COLO668 (cell line): Measurements from ENCODE around the gene RER1.

ENCODE experiments used
- DNase-seq: peaks from one replicate; lab custom pipeline; 2025; ENCODE audit not compliant: unreplicated experiment; lab: John Stamatoyannopoulos, UW

The RER1 gene

GRCh38 chr1:2353551-2354438 is 37.8 kb upstream of the RER1 start:
- no peak for DNase-seq

- DNase-seq: no peak
Measured at GRCh38 chr1:2354511-2355372, 36.9 kb upstream of the RER1 start.

GRCh38 chr1:2355373-2356261 is 36.0 kb upstream of the RER1 start:
- no peak for DNase-seq

DNA sequence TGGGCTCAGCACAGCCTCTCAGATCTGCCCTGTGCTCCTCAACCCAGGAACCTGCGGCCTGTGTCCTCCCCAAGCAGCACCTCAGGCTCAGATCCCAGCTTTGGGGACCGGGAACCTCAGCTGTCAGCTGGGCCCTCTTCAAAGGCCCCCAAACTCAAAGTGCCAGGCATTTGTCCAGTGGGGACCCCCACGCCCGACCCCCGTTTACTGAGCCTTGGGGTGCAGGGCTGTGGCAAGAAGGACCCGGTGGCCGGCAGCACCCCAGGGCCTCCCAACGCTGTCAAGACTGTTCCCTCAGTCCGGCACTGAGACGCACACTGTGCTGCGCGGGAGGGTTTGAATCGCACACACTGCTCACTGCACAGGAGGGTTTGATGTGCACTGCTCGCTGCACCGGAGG is 35.2 kb upstream of the RER1 start:
- DNase-seq: no peak

- DNase-seq: no peak
Measured at GRCh38 chr1:2356911-2357845, 34.5 kb upstream of the RER1 start.

GRCh38 chr1:2358072-2358471 is 33.6 kb upstream of the RER1 start:
- DNase-seq: no peak

DNA sequence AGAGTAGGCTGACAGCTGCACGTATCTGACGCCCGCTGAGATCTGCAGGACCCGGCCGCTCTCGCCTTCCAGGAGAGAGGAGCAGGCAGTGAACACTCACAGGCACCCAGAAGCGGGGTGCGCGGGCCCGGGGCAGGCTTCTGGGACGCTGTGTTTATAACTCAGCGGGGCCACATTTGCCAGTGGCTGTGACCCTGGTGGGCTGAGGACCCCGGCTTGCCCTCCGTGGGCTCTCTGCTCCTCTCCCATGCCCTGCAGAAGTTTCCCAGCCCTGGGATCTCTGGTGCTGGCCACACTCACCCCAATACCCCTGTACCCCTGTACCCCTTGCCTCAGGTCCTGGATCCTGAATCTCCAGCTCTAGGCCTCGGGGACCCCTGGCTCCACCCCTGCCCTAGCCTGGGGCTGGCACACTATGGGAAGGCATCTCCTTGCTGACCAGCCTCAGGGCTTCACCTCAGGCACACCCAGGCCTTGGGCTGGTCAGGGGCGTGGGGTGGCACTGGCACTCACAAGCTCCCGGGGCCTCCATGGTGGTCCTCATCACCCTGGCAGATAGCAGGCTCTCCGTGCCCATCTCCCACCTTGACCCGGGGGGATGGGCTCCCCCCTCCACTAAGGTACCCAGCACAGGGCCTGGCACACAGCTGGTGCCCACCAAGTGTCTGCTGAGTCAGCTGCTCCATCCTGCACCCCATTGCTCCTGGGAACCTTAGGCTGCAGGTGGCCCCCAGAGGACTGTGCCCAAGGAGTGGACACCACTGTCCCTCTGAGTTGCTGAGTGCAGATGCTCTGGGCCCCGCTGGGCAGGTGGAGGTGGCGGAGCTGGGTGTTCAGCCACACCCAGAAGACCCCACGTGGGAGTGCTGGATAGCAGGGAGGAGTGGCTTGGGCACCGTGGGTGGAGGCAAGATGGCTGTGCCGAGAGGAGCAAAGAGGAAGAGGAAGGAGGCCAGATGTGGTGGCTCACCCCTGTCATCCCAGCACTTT is 32.7 kb upstream of the RER1 start:
- DNase-seq: no peak

GRCh38 chr1:2360588-2361364 is 30.9 kb upstream of the RER1 start:
- DNase-seq: no peak

DNA sequence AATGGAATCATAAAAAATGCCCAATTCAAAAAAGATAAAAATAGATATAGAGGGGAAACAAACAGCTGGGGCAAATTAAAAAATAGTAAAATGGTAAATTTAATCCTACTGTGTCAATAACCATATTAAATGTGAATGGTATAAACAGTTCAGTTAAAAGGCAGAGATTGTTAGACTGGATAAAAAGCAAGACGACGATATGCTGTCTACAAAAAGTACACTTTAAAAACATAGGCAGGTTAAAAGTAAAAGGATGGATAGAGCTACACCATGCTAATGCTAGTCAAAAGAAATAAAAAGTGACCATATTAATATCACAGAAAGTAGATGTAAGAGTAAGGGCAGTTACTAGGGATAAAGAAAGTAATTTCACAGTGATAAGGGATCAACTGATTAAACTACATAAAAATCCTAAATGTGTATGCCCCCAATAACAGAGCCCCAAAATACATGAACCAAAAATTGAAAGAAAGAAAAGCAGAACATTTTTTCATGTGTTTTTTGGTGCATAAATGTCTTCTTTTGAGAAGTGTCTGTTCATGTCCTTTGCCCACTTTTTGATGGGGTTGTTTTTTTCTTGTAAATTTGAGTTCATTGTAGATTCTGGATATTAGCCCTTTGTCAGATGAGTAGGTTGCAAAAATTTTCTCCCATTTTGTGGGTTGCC is 27.7 kb upstream of the RER1 start:
- DNase-seq: no peak

GRCh38 chr1:2368053-2368744 is 23.4 kb upstream of the RER1 start:
- no peak for DNase-seq

- no peak for DNase-seq
Measured at GRCh38 chr1:2372551-2373490, 18.8 kb upstream of the RER1 start.

DNA sequence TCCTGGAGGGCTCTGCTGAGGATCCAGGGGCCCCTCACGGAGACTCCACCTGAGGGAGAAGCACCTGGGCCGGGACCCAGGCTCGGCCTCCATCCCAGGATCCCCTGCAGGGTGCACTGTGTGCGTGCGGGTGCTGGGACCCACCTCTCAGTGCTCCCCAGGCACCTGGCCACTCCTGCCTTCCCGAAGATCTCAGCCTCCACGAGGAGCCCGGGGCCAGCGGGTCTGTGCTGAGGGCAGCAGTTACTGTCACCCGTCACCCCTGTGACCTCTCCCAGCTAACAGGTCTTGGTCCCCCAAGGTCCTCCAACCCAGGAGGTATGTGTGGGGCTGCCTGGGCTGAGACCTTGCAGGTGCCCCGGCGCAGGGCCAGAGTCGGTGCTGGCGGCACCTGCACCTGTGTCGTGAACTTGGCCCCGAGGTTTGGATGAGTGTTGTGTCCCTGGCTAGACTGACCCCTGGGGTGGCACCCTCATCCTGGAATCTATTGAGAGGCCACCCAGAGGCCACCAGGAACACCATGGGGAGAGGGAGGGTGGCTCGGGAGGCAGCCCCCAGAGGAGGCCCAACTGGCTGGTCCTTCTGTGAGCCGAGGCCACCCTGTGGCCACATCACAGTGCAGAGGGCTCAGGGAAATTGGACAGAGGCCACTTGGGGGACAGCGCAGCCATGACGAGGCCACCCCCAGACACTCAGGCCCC is 17.9 kb upstream of the RER1 start:
- no peak for DNase-seq

- no peak for DNase-seq
Measured at GRCh38 chr1:2374252-2375155, 17.1 kb upstream of the RER1 start.

- DNase-seq: no peak
Measured at GRCh38 chr1:2375246-2375922, 16.3 kb upstream of the RER1 start.
